BE2C (cell line): ENCODE data around the gene ATXN7L1.

ENCODE experiments used
- DNase-seq: peaks from one replicate; pipeline ENCODE4 v3.0.0-alpha.2; 2020
- H3K27me3 ChIP-seq: fragments of 250-450 bp; sonication (Bioruptor Pico); 2 replicates; pipeline ENCODE4 v1.5.1; 2020; ENCODE audit warnings: mild to moderate bottlenecking
- H3K36me3 ChIP-seq: fragments of 250-450 bp; sonication (Bioruptor Pico); 2 replicates; pipeline ENCODE4 v1.5.1; 2020; ENCODE audit warnings: mild to moderate bottlenecking
- H3K4me1 ChIP-seq: fragments of 250-450 bp; sonication (Bioruptor Pico); 2 replicates; pipeline ENCODE4 v1.5.1; 2020
- H3K4me3 ChIP-seq: 2 replicates; pipeline ENCODE4 v1.5.1; 2011; ENCODE audit warnings: low read depth, low read length
- H3K9me3 ChIP-seq: fragments of 250-450 bp; sonication (Bioruptor Pico); 2 replicates; pipeline ENCODE4 v1.5.1; 2020
- TF ChIP-seq, protein P1 (sequence below): IDR thresholded peaks from 2 replicates; pipeline ENCODE4 v1.5.1; 2012; ENCODE audit warnings: mild to moderate bottlenecking, low read depth, low read length

Gene ATXN7L1

DNA sequence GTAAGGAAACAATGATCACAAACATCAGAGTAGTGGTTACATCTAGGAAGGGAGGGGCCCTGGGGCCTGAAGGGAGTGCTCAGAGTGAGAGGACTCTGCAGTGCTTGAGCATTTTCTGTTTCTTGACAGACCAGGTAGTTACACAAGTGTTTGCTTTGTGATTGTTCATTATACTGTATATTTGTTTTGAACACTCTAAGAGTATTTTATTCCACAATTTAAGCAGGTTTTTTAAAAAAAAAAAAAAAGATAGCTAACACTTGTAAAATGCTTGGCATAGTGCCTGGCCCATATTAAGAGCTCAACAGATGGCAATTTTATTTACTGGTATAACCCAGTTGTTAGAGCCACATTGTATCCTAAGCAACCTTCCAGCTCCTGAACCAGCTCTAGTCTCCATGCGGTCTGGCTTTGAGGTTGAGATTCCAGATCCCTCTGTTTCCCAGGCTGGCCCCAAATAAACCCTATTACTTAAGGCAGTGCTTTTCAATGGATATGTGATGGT, 20.1 kb upstream of the ATXN7L1 start:
- no peaks in the 10 kb centered on the region for H3K27me3 ChIP-seq
- no peaks in the 10 kb centered on the region for H3K4me1 ChIP-seq
- no peaks in the 10 kb centered on the region for H3K9me3 ChIP-seq
- H3K4me3 ChIP-seq = no peak overlapping the region
- H3K36me3 ChIP-seq = no peaks in the 10 kb centered on the region
- TF ChIP-seq, protein P1, sequence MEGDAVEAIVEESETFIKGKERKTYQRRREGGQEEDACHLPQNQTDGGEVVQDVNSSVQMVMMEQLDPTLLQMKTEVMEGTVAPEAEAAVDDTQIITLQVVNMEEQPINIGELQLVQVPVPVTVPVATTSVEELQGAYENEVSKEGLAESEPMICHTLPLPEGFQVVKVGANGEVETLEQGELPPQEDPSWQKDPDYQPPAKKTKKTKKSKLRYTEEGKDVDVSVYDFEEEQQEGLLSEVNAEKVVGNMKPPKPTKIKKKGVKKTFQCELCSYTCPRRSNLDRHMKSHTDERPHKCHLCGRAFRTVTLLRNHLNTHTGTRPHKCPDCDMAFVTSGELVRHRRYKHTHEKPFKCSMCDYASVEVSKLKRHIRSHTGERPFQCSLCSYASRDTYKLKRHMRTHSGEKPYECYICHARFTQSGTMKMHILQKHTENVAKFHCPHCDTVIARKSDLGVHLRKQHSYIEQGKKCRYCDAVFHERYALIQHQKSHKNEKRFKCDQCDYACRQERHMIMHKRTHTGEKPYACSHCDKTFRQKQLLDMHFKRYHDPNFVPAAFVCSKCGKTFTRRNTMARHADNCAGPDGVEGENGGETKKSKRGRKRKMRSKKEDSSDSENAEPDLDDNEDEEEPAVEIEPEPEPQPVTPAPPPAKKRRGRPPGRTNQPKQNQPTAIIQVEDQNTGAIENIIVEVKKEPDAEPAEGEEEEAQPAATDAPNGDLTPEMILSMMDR = no peak
- no peak for DNase-seq

DNA sequence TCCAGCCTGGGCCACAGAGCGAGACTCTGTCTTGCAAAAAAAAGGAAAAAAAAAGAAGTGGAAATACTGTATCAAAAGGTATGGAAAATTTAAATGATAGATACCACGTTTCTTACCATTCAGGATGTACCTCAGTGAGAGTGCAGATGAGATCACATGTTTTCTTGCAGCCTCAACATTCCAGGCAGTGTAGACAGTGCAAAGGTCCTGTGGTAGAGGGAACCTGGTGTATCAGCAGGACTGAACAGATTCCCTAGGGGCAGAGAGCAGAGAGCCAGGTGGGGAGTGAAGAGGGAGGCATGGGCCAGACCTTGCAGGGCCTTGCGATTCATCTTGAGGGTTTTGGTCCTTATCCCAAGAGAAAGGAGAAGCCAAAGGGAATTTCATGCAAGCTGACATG, 17.7 kb upstream of the ATXN7L1 start:
- TF ChIP-seq, protein P1 = no peak
- no peak overlapping the region for H3K4me3 ChIP-seq
- no peaks in the 10 kb centered on the region for H3K4me1 ChIP-seq
- no peaks in the 10 kb centered on the region for H3K36me3 ChIP-seq
- H3K9me3 ChIP-seq = no peaks in the 10 kb centered on the region; the same call in 1 of the 2 replicates
- no peak for DNase-seq
- H3K27me3 ChIP-seq = no peaks in the 10 kb centered on the region

DNA sequence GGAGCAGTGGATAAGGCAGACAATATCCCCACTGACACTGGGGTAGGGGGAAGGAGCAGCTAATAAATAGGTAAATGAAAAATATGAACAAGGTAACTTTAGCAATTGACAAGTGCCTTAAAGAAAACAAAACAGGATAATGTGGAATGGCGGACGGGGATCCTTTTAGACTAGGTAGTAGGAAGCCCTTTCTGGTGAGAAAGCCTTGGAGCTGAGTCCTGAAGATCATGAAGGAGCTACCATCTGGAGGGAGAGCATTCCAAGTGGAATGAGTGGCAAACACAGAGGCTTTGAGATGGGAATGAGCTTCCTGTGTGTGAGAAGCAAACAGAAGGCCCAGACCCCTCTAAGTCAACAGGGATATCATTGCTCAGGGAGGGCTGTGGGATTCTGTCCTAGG, 16.0 kb upstream of the ATXN7L1 start:
- H3K27me3 ChIP-seq = no peaks in the 10 kb centered on the region
- TF ChIP-seq, protein P1 = no peak
- no peaks in the 10 kb centered on the region; the same call in 1 of the 2 replicates for H3K9me3 ChIP-seq
- no peaks in the 10 kb centered on the region for H3K36me3 ChIP-seq
- no peak overlapping the region for H3K4me3 ChIP-seq
- H3K4me1 ChIP-seq = no peaks in the 10 kb centered on the region
- DNase-seq = no peak

DNA sequence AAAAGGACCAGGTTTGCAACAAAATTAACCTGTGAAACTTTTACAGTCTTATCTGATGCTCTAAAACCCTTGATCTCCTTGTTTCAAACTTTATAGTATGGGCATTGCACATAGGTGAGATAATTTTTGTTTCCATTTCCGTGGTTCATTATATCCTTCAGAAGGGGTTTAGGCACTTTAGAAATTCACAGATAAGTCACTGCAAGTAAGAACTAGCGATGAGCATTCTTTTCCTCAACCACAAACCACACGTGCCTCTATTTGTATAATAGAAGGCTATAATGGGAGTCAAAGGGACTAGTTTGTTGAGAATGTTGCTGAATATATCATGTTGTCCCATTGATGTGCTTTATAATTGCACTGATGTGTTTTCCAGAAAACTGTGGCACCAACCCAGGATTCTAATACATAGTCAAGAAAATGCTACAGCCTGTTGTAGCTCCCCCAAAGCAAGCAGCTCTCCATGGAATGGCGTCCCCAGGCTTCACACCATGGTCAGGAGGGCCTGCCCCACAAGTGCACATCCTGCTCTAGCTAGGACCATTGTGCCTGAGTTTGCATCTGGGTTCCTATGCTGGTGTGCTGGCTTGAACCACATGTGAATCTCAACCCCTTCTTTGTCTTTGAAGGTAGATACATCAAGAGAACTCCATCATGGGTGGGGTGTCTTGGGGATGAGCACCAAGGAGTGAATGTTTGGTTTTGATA, 14.0 kb upstream of the ATXN7L1 start:
- Histone ChIP-seq H3K36me3 (no peaks in the 10 kb centered on the region), H3K9me3 (no peaks in the 10 kb centered on the region; the same call in none of the 2 replicates), H3K4me1 (no peaks in the 10 kb centered on the region), H3K4me3 (no peak overlapping the region), H3K27me3 (no peaks in the 10 kb centered on the region)
- TF ChIP-seq, protein P1 = no peak
- DNase-seq = no peak

DNA sequence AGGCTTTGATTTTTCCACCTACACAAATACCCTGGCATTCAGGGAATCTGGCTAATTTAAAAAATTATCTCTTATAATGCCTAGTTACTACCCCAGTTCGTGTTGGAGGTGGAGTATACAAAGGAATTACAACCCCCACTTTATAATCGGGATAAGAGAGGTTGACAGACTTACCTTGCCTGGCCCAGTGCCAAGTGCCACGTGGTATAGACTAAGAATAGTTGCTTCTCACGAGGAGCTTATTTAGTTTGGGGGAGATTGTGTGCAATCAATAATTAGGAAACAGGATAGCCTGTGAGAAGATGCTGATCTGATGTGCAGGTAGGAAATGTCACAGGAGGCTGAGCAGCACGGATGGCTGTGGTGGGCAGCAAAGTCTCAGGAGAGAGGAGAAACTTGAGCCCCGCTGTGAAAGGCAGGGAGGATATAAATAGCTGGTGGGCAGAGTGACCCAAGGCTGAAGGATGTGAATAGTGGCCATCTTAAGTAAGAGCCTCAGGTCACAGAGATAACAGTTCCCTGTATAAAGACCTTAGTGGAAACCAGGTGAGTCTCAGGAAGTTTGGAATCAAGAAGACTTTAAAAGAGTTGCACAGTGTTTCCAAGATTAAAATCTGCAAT, 11.3 kb upstream of the ATXN7L1 start:
- TF ChIP-seq, protein P1 = no peak
- H3K9me3 ChIP-seq = no peaks in the 10 kb centered on the region; the same call in none of the 2 replicates
- no peaks in the 10 kb centered on the region for H3K4me1 ChIP-seq
- H3K27me3 ChIP-seq = no peaks in the 10 kb centered on the region
- no peak overlapping the region for H3K4me3 ChIP-seq
- H3K36me3 ChIP-seq = no peaks in the 10 kb centered on the region
- no peak for DNase-seq

DNA sequence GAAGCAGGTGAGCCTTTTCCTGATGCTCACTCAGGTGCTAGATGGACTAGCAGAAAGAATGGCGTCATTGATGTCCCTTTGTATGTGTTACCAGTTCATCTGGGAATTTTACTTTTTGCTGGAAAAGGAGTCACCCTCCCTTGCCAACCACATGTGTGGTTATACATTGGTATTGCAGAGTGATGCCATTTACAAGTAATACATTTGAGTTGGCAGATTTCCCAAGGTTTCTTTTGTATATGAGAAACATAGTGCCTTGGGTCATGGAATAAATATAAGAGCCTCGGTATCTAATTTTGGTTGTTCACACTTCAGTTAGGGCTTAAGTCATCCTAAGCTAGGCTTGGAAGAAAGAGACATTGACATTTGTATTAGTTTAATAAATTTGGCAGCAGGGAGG, 10.4 kb upstream of the ATXN7L1 start:
- Histone ChIP-seq H3K27me3 (no peaks in the 10 kb centered on the region), H3K4me3 (no peak overlapping the region)
- DNase-seq = no peak

More for the DNA sequence above, 10.4 kb upstream of the ATXN7L1 start:
- Histone ChIP-seq H3K9me3 (no peaks in the 10 kb centered on the region; the same call in none of the 2 replicates), H3K4me1 (no peaks in the 10 kb centered on the region), H3K36me3 (no peaks in the 10 kb centered on the region)
- TF ChIP-seq, protein P1 = no peak
